H1 (cell line): ENCODE data around the gene MPV17L2.

ENCODE experiments used
- CHD1 ChIP-seq: IDR thresholded peaks from 2 replicates; pipeline ENCODE4 v1.6.1; 2012; ENCODE audit warnings: low read depth, low read length, improper control_type of control experiment
- EZH2 ChIP-seq: fragments of 200-600 bp; sonication (generic); IDR thresholded peaks from 2 replicates; pipeline ENCODE4 v1.7.1; 2012; ENCODE audit warnings: low read depth, mild to moderate bottlenecking, moderate library complexity, low read length, inconsistent platforms; ENCODE audit not compliant: severe bottlenecking
- POLR2AphosphoS5 ChIP-seq: IDR thresholded peaks from 2 replicates; pipeline ENCODE4 v1.6.1; 2011; ENCODE audit warnings: low read depth, low read length
- SP1 ChIP-seq: IDR thresholded peaks from 2 replicates; pipeline ENCODE4 v1.6.1; 2011; ENCODE audit warnings: low read depth, low read length

DNA sequence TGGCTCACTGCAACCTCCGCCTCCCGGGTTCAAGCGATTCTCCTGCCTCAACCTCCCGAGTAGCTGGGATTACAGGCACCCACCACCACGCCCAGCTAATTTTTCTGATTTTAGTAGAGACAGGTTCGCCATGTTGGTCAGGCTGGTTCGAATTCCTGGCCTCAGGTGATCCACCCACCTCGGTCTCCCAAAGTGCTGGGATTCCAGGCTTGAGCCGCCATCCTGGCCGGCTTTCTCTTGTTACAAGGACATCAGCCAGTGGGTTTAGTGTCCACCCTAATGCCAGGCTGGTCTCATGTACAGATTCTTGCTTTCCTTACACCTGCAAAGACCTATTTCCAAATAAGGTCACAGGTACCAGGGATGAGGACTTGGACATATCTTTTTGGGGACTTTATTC is 33.2 kb upstream of the MPV17L2 start:
- TF ChIP-seq EZH2, result no peak
- TF ChIP-seq CHD1, result no peak
- no peak for TF ChIP-seq SP1
- TF ChIP-seq POLR2AphosphoS5, result no peak
